Trophoblast cell (in vitro differentiated cells and primary cell): ENCODE measurements around the gene ADAMTS13.
A peak's percentile ranks its signal among the peaks of the same experiment; 100 is the strongest.

ENCODE experiments used
- DNase-seq, 2 donors: peaks; one replicate each; pipeline ENCODE4 v3.0.0-alpha.2; 2016
- H2AFZ ChIP-seq: 2 replicates; pipeline ENCODE4 v1.6.1; 2013; ENCODE audit warnings: low read length, moderate library complexity, mild to moderate bottlenecking; ENCODE audit not compliant: insufficient read depth, poor library complexity
- H2AK5ac ChIP-seq: 2 replicates; pipeline ENCODE4 v1.6.1; 2013; ENCODE audit warnings: mild to moderate bottlenecking, low read length
- H2BK120ac ChIP-seq: 2 replicates; pipeline ENCODE4 v1.6.1; 2013; ENCODE audit warnings: low read length, mild to moderate bottlenecking, moderate library complexity; ENCODE audit not compliant: insufficient read depth, poor library complexity
- H2BK12ac ChIP-seq: 2 replicates; pipeline ENCODE4 v1.6.1; 2013; ENCODE audit warnings: mild to moderate bottlenecking, low read length, moderate library complexity
- H2BK5ac ChIP-seq: 2 replicates; pipeline ENCODE4 v1.6.1; 2013; ENCODE audit warnings: low read length, low read depth, moderate library complexity, mild to moderate bottlenecking; ENCODE audit not compliant: poor library complexity
- H3K14ac ChIP-seq: 2 replicates; pipeline ENCODE4 v1.6.1; 2013; ENCODE audit warnings: mild to moderate bottlenecking, low read length
- H3K18ac ChIP-seq: 2 replicates; pipeline ENCODE4 v1.6.1; 2013; ENCODE audit warnings: mild to moderate bottlenecking, low read length
- H3K23ac ChIP-seq: 2 replicates; pipeline ENCODE4 v1.6.1; 2013; ENCODE audit warnings: low read length
- H3K27ac ChIP-seq: 2 replicates; pipeline ENCODE4 v1.5.1; 2013; ENCODE audit warnings: low read depth, mild to moderate bottlenecking, inconsistent platforms, low read length, moderate library complexity
- H3K27me3 ChIP-seq: 2 replicates; pipeline ENCODE4 v1.6.1; 2013; ENCODE audit warnings: inconsistent platforms, mild to moderate bottlenecking, low read length, moderate library complexity; ENCODE audit not compliant: insufficient read depth
- H3K36me3 ChIP-seq, 2 experiments: 1 replicate in 1 of 2; 2 replicates in 1 of 2; pipeline ENCODE4 v1.6.1; 2013; ENCODE audit warnings: low read length in 2 of 2, mild to moderate bottlenecking in 2 of 2, moderate library complexity in 1 of 2; ENCODE audit not compliant: insufficient read depth in 2 of 2, control insufficient read depth in 1 of 2
- H3K4ac ChIP-seq: 2 replicates; pipeline ENCODE4 v1.6.1; 2013; ENCODE audit warnings: low read depth, mild to moderate bottlenecking, low read length, moderate library complexity
- H3K4me1 ChIP-seq, 2 experiments: 1 replicate in 1 of 2; 2 replicates in 1 of 2; pipeline ENCODE4 v1.6.1; 2013; ENCODE audit warnings: low read length in 2 of 2, mild to moderate bottlenecking in 2 of 2, moderate library complexity in 1 of 2; ENCODE audit not compliant: insufficient read depth in 2 of 2, control insufficient read depth in 1 of 2
- H3K4me2 ChIP-seq: 2 replicates; pipeline ENCODE4 v1.6.1; 2013; ENCODE audit warnings: inconsistent platforms, mild to moderate bottlenecking, low read length, moderate library complexity
- H3K4me3 ChIP-seq: 2 replicates; pipeline ENCODE4 v1.5.1; 2013; ENCODE audit warnings: mild to moderate bottlenecking, low read depth, low read length, inconsistent platforms
- H3K79me1 ChIP-seq: one replicate; pipeline ENCODE4 v1.6.1; 2013; ENCODE audit warnings: low read length
- H3K79me2 ChIP-seq: 2 replicates; pipeline ENCODE4 v1.6.1; 2013; ENCODE audit warnings: low read length, mild to moderate bottlenecking; ENCODE audit not compliant: control insufficient read depth, insufficient read depth, poor library complexity
- H3K9ac ChIP-seq: 2 replicates; pipeline ENCODE4 v1.6.1; 2013; ENCODE audit warnings: mild to moderate bottlenecking, low read length
- H3K9me3 ChIP-seq: 2 replicates; pipeline ENCODE4 v1.6.1; 2013; ENCODE audit warnings: low read depth, mild to moderate bottlenecking, control low read depth, inconsistent platforms, low read length; ENCODE audit not compliant: insufficient read depth
- H4K12ac ChIP-seq: 2 replicates; pipeline ENCODE4 v1.6.1; 2013; ENCODE audit warnings: low read depth, mild to moderate bottlenecking, low read length, moderate library complexity
- H4K8ac ChIP-seq: 2 replicates; pipeline ENCODE4 v1.6.1; 2013; ENCODE audit warnings: low read depth, mild to moderate bottlenecking, low read length, moderate library complexity
- H4K91ac ChIP-seq: one replicate; pipeline ENCODE4 v1.6.1; 2013; ENCODE audit warnings: low read depth, mild to moderate bottlenecking, low read length, moderate library complexity
- WGBS: extraction: QIAGEN DNeasy Blood & Tissue Kit; methylation state at CpG from one replicate; pipeline ENCODE4 v1.1.7; 2013; ENCODE audit warnings: missing lambda C conversion rate; ENCODE audit not compliant: insufficient read length, insufficient coverage; ENCODE audit errors: extremely low coverage; 5-methylcytosine and 5-hydroxymethylcytosine counted together

ADAMTS13 gene

GRCh38 chr9:133491656-133491925 is 69.4 kb downstream of the ADAMTS13 start:
- no CpG with 5 or more reads among the region's 8 CpGs for WGBS

GRCh38 chr9:133492061-133493021 is 70.2 kb downstream of the ADAMTS13 start:
- Histone ChIP-seq H3K79me1 (no peaks in the 10 kb centered on the region), H3K9me3 (peaks cover 9% of the 10 kb centered on the region), H3K9ac (no peak overlapping the region), H4K12ac (no peak overlapping the region), H3K27me3 (no peaks in the 10 kb centered on the region), H4K91ac (peak overlapping the region; percentile 15), H3K27ac (no peak overlapping the region), H2BK120ac (no peak overlapping the region), H3K36me3 (no peaks in the 10 kb centered on the region), H3K4me1 (peaks cover 0 to 3% of the 10 kb centered on the region in 2 experiments), H2AFZ (no peak overlapping the region), H2AK5ac (no peak overlapping the region), H3K4me3 (no peak overlapping the region), H3K18ac (no peak overlapping the region), H3K79me2 (no peaks in the 10 kb centered on the region), H2BK12ac (peak overlapping the region; percentile 19), H3K14ac (no peak overlapping the region), H3K4ac (no peak overlapping the region), H3K23ac (no peak overlapping the region), H2BK5ac (no peak overlapping the region), H4K8ac (no peak overlapping the region), H3K4me2 (no peak overlapping the region)
- no CpG with 5 or more reads among the region's 33 CpGs for WGBS
- no peak for DNase-seq

More at GRCh38 chr9:133491656-133491925, 69.4 kb downstream of the ADAMTS13 start:
- no peak overlapping the region for H3K27ac ChIP-seq
- no peak overlapping the region for H3K23ac ChIP-seq
- H4K8ac ChIP-seq: no peak overlapping the region
- no peaks in the 10 kb centered on the region for H3K36me3 ChIP-seq
- H3K4ac ChIP-seq: no peak overlapping the region
- peaks cover 0 to 3% of the 10 kb centered on the region in 2 experiments for H3K4me1 ChIP-seq
- H4K91ac ChIP-seq: no peak overlapping the region
- DNase-seq: no peak
- no peak overlapping the region for H3K18ac ChIP-seq
- H3K79me1 ChIP-seq: no peaks in the 10 kb centered on the region
- H2AK5ac ChIP-seq: no peak overlapping the region
- H2BK5ac ChIP-seq: no peak overlapping the region
- H2AFZ ChIP-seq: no peak overlapping the region
- H3K4me2 ChIP-seq: no peak overlapping the region
- H2BK12ac ChIP-seq: no peak overlapping the region
- H3K79me2 ChIP-seq: no peaks in the 10 kb centered on the region
- peaks cover 9% of the 10 kb centered on the region for H3K9me3 ChIP-seq
- H4K12ac ChIP-seq: no peak overlapping the region
- H2BK120ac ChIP-seq: no peak overlapping the region
- H3K27me3 ChIP-seq: no peaks in the 10 kb centered on the region
- no peak overlapping the region for H3K9ac ChIP-seq
- H3K14ac ChIP-seq: no peak overlapping the region
- H3K4me3 ChIP-seq: no peak overlapping the region

GRCh38 chr9:133493428-133493827 is 71.3 kb downstream of the ADAMTS13 start:
- no peak overlapping the region for H3K9ac ChIP-seq
- H3K4me3 ChIP-seq: no peak overlapping the region
- no peaks in the 10 kb centered on the region for H3K27me3 ChIP-seq
- H3K23ac ChIP-seq: no peak overlapping the region
- H3K79me2 ChIP-seq: no peaks in the 10 kb centered on the region
- H2AFZ ChIP-seq: no peak overlapping the region
- no peak overlapping the region for H2BK5ac ChIP-seq
- H3K14ac ChIP-seq: no peak overlapping the region
- H4K12ac ChIP-seq: no peak overlapping the region
- no peak overlapping the region for H2BK120ac ChIP-seq
- no peak overlapping the region for H3K27ac ChIP-seq
- WGBS: no CpG with 5 or more reads among the region's 11 CpGs
- peaks cover 0 to 3% of the 10 kb centered on the region in 2 experiments for H3K4me1 ChIP-seq
- no peak overlapping the region for H2BK12ac ChIP-seq
- no peak for DNase-seq
- no peak overlapping the region for H2AK5ac ChIP-seq
- H4K8ac ChIP-seq: no peak overlapping the region
- H3K4ac ChIP-seq: no peak overlapping the region
- H4K91ac ChIP-seq: peak overlapping the region; percentile 11
- H3K18ac ChIP-seq: no peak overlapping the region
- no peaks in the 10 kb centered on the region for H3K79me1 ChIP-seq
- peaks cover 12% of the 10 kb centered on the region for H3K9me3 ChIP-seq
- H3K4me2 ChIP-seq: no peak overlapping the region
- H3K36me3 ChIP-seq: no peaks in the 10 kb centered on the region

- Histone ChIP-seq H3K27me3 (no peaks in the 10 kb centered on the region), H2BK12ac (no peak overlapping the region), H4K8ac (no peak overlapping the region), H3K23ac (no peak overlapping the region), H3K36me3 (no peaks in the 10 kb centered on the region), H3K18ac (no peak overlapping the region), H3K79me1 (no peaks in the 10 kb centered on the region), H3K14ac (no peak overlapping the region), H3K4ac (no peak overlapping the region), H4K91ac (peak overlapping the region; percentile 56), H3K9me3 (peaks cover 15% of the 10 kb centered on the region), H3K4me1 (peaks cover 0 to 3% of the 10 kb centered on the region in 2 experiments), H3K4me2 (no peak overlapping the region), H3K79me2 (no peaks in the 10 kb centered on the region), H3K9ac (no peak overlapping the region), H3K27ac (no peak overlapping the region), H2BK5ac (no peak overlapping the region), H4K12ac (no peak overlapping the region), H2AFZ (no peak overlapping the region), H3K4me3 (no peak overlapping the region), H2BK120ac (no peak overlapping the region), H2AK5ac (peak overlapping the region; percentile 29)
- no CpG with 5 or more reads among the region's 23 CpGs for WGBS
- DNase-seq: no peak
These were observed 71.8 kb downstream of the ADAMTS13 start for GRCh38 chr9:133493845-133494540.
